Calu3 (cell line): Measurements from ENCODE around the gene HDGFL2. TPM values are rescaled to one million over a fixed set of nuclear protein-coding genes. Genes with fewer than 3 reads are reported as not detected.

Source experiments
- BruUV-seq: library from RNA; stranded (reverse); fragments of 400-500 nt; replicated peaks from 2 replicates; lab custom pipeline; 2021; lab: Mats Ljungman, UMichigan
- CTCF ChIA-PET: fragments of 300-600 bp; sonication (Branson Sonifier 250); formaldehyde crosslinking; loops from one replicate; lab custom pipeline; 2022; ENCODE audit warnings: antibody characterized with exemption; lab: Charles Lee
- DNase-seq: peaks from one replicate; pipeline ENCODE4 v3.0.0; 2022
- H3K27ac Mint-ChIP-seq: one replicate; pipeline ENCODE4 v1.8.0; 2022; ENCODE audit warnings: mixed read lengths; ENCODE audit not compliant: unreplicated experiment
- H3K27me3 Mint-ChIP-seq: one replicate; pipeline ENCODE4 v1.8.0; 2022; ENCODE audit warnings: mixed read lengths; ENCODE audit not compliant: unreplicated experiment
- H3K36me3 Mint-ChIP-seq: one replicate; pipeline ENCODE4 v1.8.0; 2022; ENCODE audit warnings: mild to moderate bottlenecking, moderate library complexity, mixed read lengths; ENCODE audit not compliant: insufficient read depth, unreplicated experiment
- H3K4me1 Mint-ChIP-seq: one replicate; pipeline ENCODE4 v1.8.0; 2022; ENCODE audit warnings: mild to moderate bottlenecking, low read depth, mixed read lengths; ENCODE audit not compliant: unreplicated experiment
- H3K4me3 Mint-ChIP-seq: one replicate; pipeline ENCODE4 v1.8.0; 2022; ENCODE audit warnings: mild to moderate bottlenecking, low read depth, moderate library complexity, mixed read lengths; ENCODE audit not compliant: unreplicated experiment
- H3K9me3 Mint-ChIP-seq: one replicate; pipeline ENCODE4 v1.8.0; 2022; ENCODE audit warnings: low read depth, mixed read lengths; ENCODE audit not compliant: unreplicated experiment
- intact Hi-C: fragments of 100-400 bp; cut with micrococcal nuclease; formaldehyde crosslinking; loops from one replicate; pipeline ENCODE4 v1.10.0; 2022; ENCODE audit not compliant: unreplicated experiment
- total RNA-seq: library from RNA; stranded (reverse); gene quantifications from 2 replicates; pipeline ENCODE4 v1.2.3, GENCODE V29; 2022
- TF ChIP-seq, protein P1 (sequence below): fragments of 200-600 bp; IDR thresholded peaks from one replicate; pipeline ENCODE4 v1.8.0; 2022; ENCODE audit warnings: antibody characterized with exemption; ENCODE audit not compliant: unreplicated experiment

Gene HDGFL2
- total RNA-seq, 1 experiment from 2014 or later: 40.6 TPM

DNA sequence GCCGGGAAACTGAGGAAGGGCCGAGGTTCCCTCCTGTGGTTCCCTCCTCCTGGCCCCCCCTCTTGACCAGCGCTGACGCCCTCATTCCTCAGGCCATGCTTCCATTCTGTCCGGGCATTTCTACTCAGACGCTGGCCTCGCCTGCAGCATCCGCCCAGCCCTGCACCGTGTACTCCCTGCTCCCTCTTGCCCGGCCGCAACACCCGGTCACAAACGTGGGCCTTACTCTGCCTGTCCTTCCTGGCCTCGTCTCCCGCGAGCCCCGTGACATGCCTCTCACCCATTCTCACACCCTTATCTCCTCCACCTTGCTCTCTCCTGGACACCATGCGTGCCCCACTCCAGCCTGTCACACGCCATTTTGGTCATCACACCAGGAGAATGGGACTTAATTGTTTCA, 11.3 kb downstream of the HDGFL2 start:
- H3K4me3 Mint-ChIP-seq: no peak overlapping the region
- CTCF ChIA-PET: interaction anchor here (0.6 kb wide), 1 partner anchor 431 kb away, joined by 3 read pairs; no protein-coding TSS in a partner anchor
- H3K9me3 Mint-ChIP-seq: no peaks in the 10 kb centered on the region
- no peak overlapping the region for H3K27ac Mint-ChIP-seq
- DNase-seq: no peak
- TF ChIP-seq, protein P1, sequence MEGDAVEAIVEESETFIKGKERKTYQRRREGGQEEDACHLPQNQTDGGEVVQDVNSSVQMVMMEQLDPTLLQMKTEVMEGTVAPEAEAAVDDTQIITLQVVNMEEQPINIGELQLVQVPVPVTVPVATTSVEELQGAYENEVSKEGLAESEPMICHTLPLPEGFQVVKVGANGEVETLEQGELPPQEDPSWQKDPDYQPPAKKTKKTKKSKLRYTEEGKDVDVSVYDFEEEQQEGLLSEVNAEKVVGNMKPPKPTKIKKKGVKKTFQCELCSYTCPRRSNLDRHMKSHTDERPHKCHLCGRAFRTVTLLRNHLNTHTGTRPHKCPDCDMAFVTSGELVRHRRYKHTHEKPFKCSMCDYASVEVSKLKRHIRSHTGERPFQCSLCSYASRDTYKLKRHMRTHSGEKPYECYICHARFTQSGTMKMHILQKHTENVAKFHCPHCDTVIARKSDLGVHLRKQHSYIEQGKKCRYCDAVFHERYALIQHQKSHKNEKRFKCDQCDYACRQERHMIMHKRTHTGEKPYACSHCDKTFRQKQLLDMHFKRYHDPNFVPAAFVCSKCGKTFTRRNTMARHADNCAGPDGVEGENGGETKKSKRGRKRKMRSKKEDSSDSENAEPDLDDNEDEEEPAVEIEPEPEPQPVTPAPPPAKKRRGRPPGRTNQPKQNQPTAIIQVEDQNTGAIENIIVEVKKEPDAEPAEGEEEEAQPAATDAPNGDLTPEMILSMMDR: no peak
- H3K36me3 Mint-ChIP-seq: peaks cover 8% of the 10 kb centered on the region
- H3K4me1 Mint-ChIP-seq: no peaks in the 10 kb centered on the region
- intact Hi-C loops: no loop called here
- no peaks in the 10 kb centered on the region for H3K27me3 Mint-ChIP-seq
- BruUV-seq: no TSS peak

- no peak for DNase-seq
Observed at GRCh38 chr19:4487572-4487971, 15.5 kb downstream of the HDGFL2 start.

GRCh38 chr19:4488496-4488895, 16.4 kb downstream of the HDGFL2 start:
- no peaks in the 10 kb centered on the region for H3K9me3 Mint-ChIP-seq
- TF ChIP-seq, protein P1: no peak
- no peaks in the 10 kb centered on the region for H3K27me3 Mint-ChIP-seq
- peaks cover 5% of the 10 kb centered on the region for H3K36me3 Mint-ChIP-seq
- H3K27ac Mint-ChIP-seq: no peak overlapping the region
- no peak overlapping the region for H3K4me3 Mint-ChIP-seq
- intact Hi-C loops: no loop called here
- CTCF ChIA-PET: no interaction called here
- no peaks in the 10 kb centered on the region for H3K4me1 Mint-ChIP-seq
- no TSS peak for BruUV-seq
- no peak for DNase-seq

More at GRCh38 chr19:4487572-4487971, 15.5 kb downstream of the HDGFL2 start:
- Mint-ChIP-seq H3K36me3 (peaks cover 5% of the 10 kb centered on the region), H3K9me3 (no peaks in the 10 kb centered on the region), H3K27me3 (no peaks in the 10 kb centered on the region), H3K27ac (no peak overlapping the region), H3K4me1 (no peaks in the 10 kb centered on the region), H3K4me3 (no peak overlapping the region)
- TF ChIP-seq, protein P1: no peak
- BruUV-seq: no TSS peak
- intact Hi-C loops: no loop called here
- CTCF ChIA-PET: no interaction called here

DNA sequence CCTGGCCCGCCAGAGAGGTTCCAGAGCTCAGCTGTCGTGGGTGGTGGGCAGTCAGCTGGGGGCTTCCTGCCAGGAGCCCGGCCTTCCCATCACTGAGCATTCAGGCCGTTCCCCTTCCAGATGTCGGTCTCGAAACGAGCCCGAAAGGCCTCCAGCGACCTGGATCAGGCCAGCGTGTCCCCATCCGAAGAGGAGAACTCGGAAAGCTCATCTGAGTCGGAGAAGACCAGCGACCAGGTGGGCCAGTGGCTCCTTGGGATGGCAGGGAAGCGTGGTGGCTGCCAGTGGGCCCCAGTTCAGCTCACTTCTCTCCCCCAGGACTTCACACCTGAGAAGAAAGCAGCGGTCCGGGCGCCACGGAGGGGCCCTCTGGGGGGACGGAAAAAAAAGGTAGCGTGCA, 19.3 kb downstream of the HDGFL2 start:
- H3K27ac Mint-ChIP-seq: no peak overlapping the region
- TF ChIP-seq, protein P1: no peak
- no peak overlapping the region for H3K4me3 Mint-ChIP-seq
- DNase-seq: no peak
- no peaks in the 10 kb centered on the region for H3K9me3 Mint-ChIP-seq
- BruUV-seq: no TSS peak
- CTCF ChIA-PET: no interaction called here
- H3K36me3 Mint-ChIP-seq: peaks cover 5% of the 10 kb centered on the region
- intact Hi-C loops: no loop called here
- H3K27me3 Mint-ChIP-seq: no peaks in the 10 kb centered on the region
- H3K4me1 Mint-ChIP-seq: no peaks in the 10 kb centered on the region
